WTC11 (cell line): ENCODE results near the gene IQGAP3. TPM values are rescaled to one million over a fixed set of nuclear protein-coding genes. Genes with fewer than 3 reads are reported as not detected.

Source experiments
- ATAC-seq: fragments of 200-7000 bp; cut with Tn5 transposase; 2 replicates; pipeline ENCODE4 v1.10.0; 2021; ENCODE audit warnings: mild to moderate bottlenecking, moderate library complexity
- CTCF ChIA-PET: fragments of 300-600 bp; sonication (Branson Sonifier 250); formaldehyde crosslinking; loops from one replicate; lab custom pipeline; 2021; ENCODE audit warnings: antibody characterized with exemption; lab: Charles Lee
- POLR2A ChIA-PET: fragments of 350-600 bp; sonication (Branson Sonifier 250); formaldehyde crosslinking; loops from one replicate; lab custom pipeline; 2021; ENCODE audit warnings: antibody characterized with exemption; lab: Charles Lee
- DNase-seq: peaks from one replicate; pipeline ENCODE4 v3.0.0; 2021; ENCODE audit warnings: low spot score
- H3K27ac Mint-ChIP-seq: 2 replicates; pipeline ENCODE4 v1.8.0; 2021; ENCODE audit warnings: mixed read lengths
- H3K27me3 Mint-ChIP-seq: 2 replicates; pipeline ENCODE4 v1.8.0; 2021; ENCODE audit warnings: low read depth, mild to moderate bottlenecking, moderate library complexity, mixed read lengths
- H3K36me3 Mint-ChIP-seq: 2 replicates; pipeline ENCODE4 v1.8.0; 2021; ENCODE audit warnings: mixed read lengths
- H3K4me1 Mint-ChIP-seq: 2 replicates; pipeline ENCODE4 v1.8.0; 2022; ENCODE audit warnings: mixed read lengths
- H3K4me3 Mint-ChIP-seq: 2 replicates; pipeline ENCODE4 v1.8.0; 2021; ENCODE audit warnings: mild to moderate bottlenecking, moderate library complexity, mixed read lengths
- H3K9me3 Mint-ChIP-seq: 2 replicates; pipeline ENCODE4 v1.8.0; 2021; ENCODE audit warnings: mixed read lengths
- ATF2 ChIP-seq: sonication (generic); formaldehyde crosslinking; IDR thresholded peaks from 2 replicates; pipeline ENCODE4 v1.8.1; 2022; ENCODE audit warnings: low read depth, missing genetic modification reagents, borderline replicate concordance
- CREM ChIP-seq: sonication (generic); formaldehyde crosslinking; IDR thresholded peaks from 2 replicates; pipeline ENCODE4 v1.8.1; 2022; ENCODE audit warnings: mild to moderate bottlenecking, missing genetic modification reagents, moderate library complexity
- EMX1 ChIP-seq: fragments of 250-450 bp; sonication (Bioruptor Pico); IDR thresholded peaks from 2 replicates; pipeline ENCODE4 v1.8.0; 2021; ENCODE audit warnings: mild to moderate bottlenecking
- ERG ChIP-seq: fragments of 250-450 bp; sonication (Bioruptor Pico); IDR thresholded peaks from 2 replicates; pipeline ENCODE4 v1.8.0; 2021; ENCODE audit warnings: mild to moderate bottlenecking
- GTF2I ChIP-seq: fragments of 250-450 bp; sonication (Bioruptor Pico); conservative IDR thresholded peaks from 2 replicates; pipeline ENCODE4 v1.4.0; 2021; ENCODE audit warnings: mild to moderate bottlenecking
- IRF2 ChIP-seq: sonication (generic); formaldehyde crosslinking; IDR thresholded peaks from 2 replicates; pipeline ENCODE4 v1.8.0; 2022; ENCODE audit warnings: low read depth, missing genetic modification reagents, borderline replicate concordance
- MLX ChIP-seq: sonication (generic); formaldehyde crosslinking; IDR thresholded peaks from 2 replicates; pipeline ENCODE4 v1.8.1; 2023; ENCODE audit warnings: mild to moderate bottlenecking, missing genetic modification reagents, moderate library complexity
- NFE2L1 ChIP-seq: sonication (generic); formaldehyde crosslinking; IDR thresholded peaks from 2 replicates; pipeline ENCODE4 v1.8.1; 2023; ENCODE audit warnings: missing genetic modification reagents
- NR1H2 ChIP-seq: sonication (generic); formaldehyde crosslinking; IDR thresholded peaks from 2 replicates; pipeline ENCODE4 v1.9.0; 2021; ENCODE audit warnings: mild to moderate bottlenecking, moderate library complexity, missing genetic modification reagents
- NR3C1 ChIP-seq: sonication (generic); formaldehyde crosslinking; conservative IDR thresholded peaks from 2 replicates; pipeline ENCODE4 v1.8.1; 2023; ENCODE audit warnings: low read depth, mild to moderate bottlenecking, missing genetic modification reagents
- OVOL2 ChIP-seq: fragments of 250-450 bp; sonication (Bioruptor Pico); IDR thresholded peaks from 2 replicates; pipeline ENCODE4 v1.9.0; 2021; ENCODE audit warnings: mild to moderate bottlenecking, borderline replicate concordance
- RELA ChIP-seq: sonication (generic); formaldehyde crosslinking; IDR thresholded peaks from 2 replicates; pipeline ENCODE4 v1.8.1; 2022; ENCODE audit warnings: missing genetic modification reagents, mild to moderate bottlenecking, borderline replicate concordance
- RORB ChIP-seq: fragments of 250-450 bp; sonication (Bioruptor Pico); IDR thresholded peaks from 2 replicates; pipeline ENCODE4 v1.9.0; 2021; ENCODE audit warnings: mild to moderate bottlenecking
- SMAD3 ChIP-seq: sonication (generic); formaldehyde crosslinking; IDR thresholded peaks from 2 replicates; pipeline ENCODE4 v1.8.0; 2022; ENCODE audit warnings: missing genetic modification reagents, mild to moderate bottlenecking, borderline replicate concordance
- SOX15 ChIP-seq: fragments of 250-450 bp; sonication (Bioruptor Pico); IDR thresholded peaks from 2 replicates; pipeline ENCODE4 v1.9.0; 2021; ENCODE audit warnings: mild to moderate bottlenecking
- TCF7 ChIP-seq: sonication (generic); formaldehyde crosslinking; IDR thresholded peaks from 2 replicates; pipeline ENCODE4 v1.8.0; 2022; ENCODE audit warnings: mild to moderate bottlenecking, low read depth, missing genetic modification reagents, moderate library complexity
- USF1 ChIP-seq: sonication (generic); formaldehyde crosslinking; IDR thresholded peaks from 2 replicates; pipeline ENCODE4 v1.8.0; 2022; ENCODE audit warnings: mild to moderate bottlenecking, missing genetic modification reagents
- ZMAT4 ChIP-seq: fragments of 250-450 bp; sonication (Bioruptor Pico); IDR thresholded peaks from 2 replicates; pipeline ENCODE4 v1.9.0; 2021; ENCODE audit warnings: mild to moderate bottlenecking
- ZNF219 ChIP-seq: sonication (generic); formaldehyde crosslinking; IDR thresholded peaks from 2 replicates; pipeline ENCODE4 v1.8.0; 2023; ENCODE audit warnings: missing genetic modification reagents, mild to moderate bottlenecking, borderline replicate concordance
- ZNF232 ChIP-seq: sonication (generic); formaldehyde crosslinking; IDR thresholded peaks from 2 replicates; pipeline ENCODE4 v1.8.0; 2022; ENCODE audit warnings: mild to moderate bottlenecking, missing genetic modification reagents
- ZNF281 ChIP-seq: sonication (generic); formaldehyde crosslinking; IDR thresholded peaks from 2 replicates; pipeline ENCODE4 v1.8.0; 2023; ENCODE audit warnings: mild to moderate bottlenecking, missing genetic modification reagents
- ZNF396 ChIP-seq: fragments of 250-450 bp; sonication (Bioruptor Pico); IDR thresholded peaks from 2 replicates; pipeline ENCODE4 v1.8.0; 2021; ENCODE audit warnings: mild to moderate bottlenecking, moderate library complexity, borderline replicate concordance
- ZNF416 ChIP-seq: fragments of 250-450 bp; sonication (Bioruptor Pico); IDR thresholded peaks from 2 replicates; pipeline ENCODE4 v1.9.0; 2021; ENCODE audit warnings: mild to moderate bottlenecking, inconsistent platforms
- ZNF423 ChIP-seq: fragments of 250-450 bp; sonication (Bioruptor Pico); IDR thresholded peaks from 2 replicates; pipeline ENCODE4 v2.1.2; 2022; ENCODE audit warnings: mild to moderate bottlenecking, moderate library complexity
- ZSCAN18 ChIP-seq: fragments of 250-450 bp; sonication (Bioruptor Pico); IDR thresholded peaks from 2 replicates; pipeline ENCODE4 v2.1.2; 2022; ENCODE audit warnings: mild to moderate bottlenecking, moderate library complexity
- total RNA-seq: library from RNA; stranded (reverse); gene quantifications from 3 replicates; pipeline ENCODE4 v1.2.3, GENCODE V29; 2021

IQGAP3 gene
- total RNA-seq, 1 experiment from 2014 or later = 33.3 TPM

GRCh38 chr1:156515956-156516355, 56.4 kb downstream of the IQGAP3 start:
- H3K4me1 Mint-ChIP-seq = no peaks in the 10 kb centered on the region
- POLR2A ChIA-PET = interaction anchor here (0.9 kb wide), 1 partner anchor 14 kb away, joined by 3 read pairs; no protein-coding TSS in a partner anchor
- H3K27ac Mint-ChIP-seq = no peak overlapping the region
- TF ChIP-seq NFE2L1 (CRISPR knock-in tag) (no peak), CREM (no peak), ZNF281 (CRISPR knock-in tag) (no peak), MLX (CRISPR knock-in tag) (no peak), ZNF232 (no peak), ZNF416 (no peak), ZMAT4 (no peak), NR3C1 (no peak), IRF2 (no peak), ZNF423 (CRISPR knock-in tag) (no peak), OVOL2 (CRISPR knock-in tag) (no peak), ZNF219 (CRISPR knock-in tag) (no peak), SMAD3 (CRISPR knock-in tag) (no peak), ATF2 (no peak), ZNF396 (no peak), RORB (CRISPR knock-in tag) (no peak), USF1 (no peak)
- no peaks in the 10 kb centered on the region for H3K36me3 Mint-ChIP-seq
- H3K9me3 Mint-ChIP-seq = no peaks in the 10 kb centered on the region
- peaks cover 7% of the 10 kb centered on the region for H3K27me3 Mint-ChIP-seq
- no peak for ATAC-seq
- CTCF ChIA-PET = interaction anchor here (1.0 to 2.1 kb wide), 2 partner anchors 35 to 50 kb away, joined by 3 to 8 read pairs; no protein-coding TSS in a partner anchor
- no peak overlapping the region for H3K4me3 Mint-ChIP-seq
- no peak for DNase-seq

GRCh38 chr1:156513185-156513584, 59.2 kb downstream of the IQGAP3 start:
- H3K27ac Mint-ChIP-seq = no peak overlapping the region; the same call in 1 of the 2 replicates
- H3K9me3 Mint-ChIP-seq = no peaks in the 10 kb centered on the region
- DNase-seq = no peak
- H3K4me3 Mint-ChIP-seq = no peak overlapping the region
- H3K27me3 Mint-ChIP-seq = peaks cover 11% of the 10 kb centered on the region
- peaks cover 15% of the 10 kb centered on the region for H3K4me1 Mint-ChIP-seq
- no peak for TF ChIP-seq ERG (CRISPR knock-in tag)
- no peak for TF ChIP-seq ZSCAN18 (CRISPR knock-in tag)
- TF ChIP-seq TCF7 = no peak
- TF ChIP-seq NR1H2 = no peak
- TF ChIP-seq EMX1 (CRISPR knock-in tag) = no peak
- TF ChIP-seq SMAD3 (CRISPR knock-in tag) = no peak
- TF ChIP-seq SOX15 (CRISPR knock-in tag) = no peak
- no peak for TF ChIP-seq GTF2I
- TF ChIP-seq RELA (CRISPR knock-in tag) = no peak
- CTCF ChIA-PET = interaction anchor here (0.8 to 2.0 kb wide), 4 partner anchors 12 to 67 kb away, joined by 3 to 7 read pairs (median 3); no protein-coding TSS in a partner anchor
- no peaks in the 10 kb centered on the region for H3K36me3 Mint-ChIP-seq
- no peak for ATAC-seq
- POLR2A ChIA-PET = interaction anchor here (0.8 kb wide), 1 partner anchor 24 kb away, joined by 3 read pairs; no protein-coding TSS in a partner anchor
